Activated naive CD8-positive, alpha-beta T cell treated with anti-CD3 and anti-CD28 coated beads for 36 hours (primary cell): ENCODE data around the gene VDAC1. TPM values are rescaled to one million over a fixed set of nuclear protein-coding genes. Genes with fewer than 3 reads are reported as not detected.
"Not testable (repeated sequence)": the region's sequence is repeated elsewhere in the genome, so short reads cannot be mapped to it uniquely, and the experiment has no call there.

Experiments used
- DNase-seq: peaks from one replicate; pipeline ENCODE4 v3.0.0; 2021
- H3K27ac Mint-ChIP-seq: one replicate; pipeline ENCODE4 v1.8.0; 2022; ENCODE audit warnings: mild to moderate bottlenecking, moderate library complexity, mixed read lengths
- H3K27me3 Mint-ChIP-seq: one replicate; pipeline ENCODE4 v1.8.0; 2022; ENCODE audit warnings: mild to moderate bottlenecking, mixed read lengths
- H3K36me3 Mint-ChIP-seq: one replicate; pipeline ENCODE4 v1.8.0; 2021; ENCODE audit warnings: mild to moderate bottlenecking, mixed read lengths
- H3K4me1 Mint-ChIP-seq: one replicate; pipeline ENCODE4 v1.8.0; 2021; ENCODE audit warnings: mixed read lengths
- H3K4me3 Mint-ChIP-seq: one replicate; pipeline ENCODE4 v1.8.0; 2022; ENCODE audit warnings: mild to moderate bottlenecking, moderate library complexity, mixed read lengths
- H3K9me3 Mint-ChIP-seq: one replicate; pipeline ENCODE4 v1.8.0; 2022; ENCODE audit warnings: mixed read lengths
- total RNA-seq, 2 experiments: library from RNA; stranded (reverse); gene quantifications; one replicate each; pipeline ENCODE4 v1.2.3, GENCODE V29; 2021

The VDAC1 gene
- total RNA-seq, 2 experiments from 2014 or later, result 539 to 540 TPM

DNA sequence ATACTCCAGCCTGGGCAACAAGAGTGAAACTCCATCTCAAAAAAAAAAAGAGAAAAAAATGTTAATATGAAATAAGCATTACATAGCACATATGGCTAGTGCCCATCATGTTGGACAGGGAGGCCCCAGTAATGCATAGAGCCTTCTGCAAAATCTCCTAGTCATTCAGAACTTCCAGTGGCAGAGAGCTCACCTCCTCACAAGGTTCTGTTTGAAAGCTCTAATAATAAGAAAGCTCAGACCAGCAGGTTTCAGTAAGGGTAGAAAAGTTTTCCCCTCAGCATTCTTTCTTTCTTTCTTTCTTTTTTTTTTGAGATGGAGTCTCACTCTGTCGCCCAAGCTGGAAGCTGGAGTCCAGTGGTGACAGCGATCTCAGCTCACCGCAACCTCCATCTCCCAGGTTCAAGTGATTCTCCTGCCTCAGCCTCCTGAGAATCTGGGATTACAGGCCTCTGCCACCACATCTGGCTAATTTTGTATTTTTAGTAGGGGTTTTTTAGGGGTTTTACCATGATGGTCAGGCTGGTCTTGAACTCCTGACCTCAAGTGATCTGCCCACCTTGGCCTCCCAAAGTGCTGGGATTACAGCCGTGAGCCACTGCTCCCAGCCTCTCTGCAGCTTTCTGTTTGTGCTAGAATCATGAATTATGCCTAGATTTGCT lies 25.7 kb upstream of the VDAC1 start:
- H3K36me3 Mint-ChIP-seq, H3K4me1 Mint-ChIP-seq: not testable (repeated sequence)

GRCh38 chr5:134029156-134029555 lies 24.4 kb upstream of the VDAC1 start:
- Mint-ChIP-seq H3K4me1 (no peaks in the 10 kb centered on the region), H3K36me3 (no peaks in the 10 kb centered on the region), H3K4me3 (no peak overlapping the region), H3K9me3 (no peaks in the 10 kb centered on the region), H3K27ac (no peak overlapping the region), H3K27me3 (no peaks in the 10 kb centered on the region)
- DNase-seq, result no peak

More for the DNA sequence above, 25.7 kb upstream of the VDAC1 start:
- DNase-seq, H3K27ac Mint-ChIP-seq, H3K9me3 Mint-ChIP-seq, H3K4me3 Mint-ChIP-seq, H3K27me3 Mint-ChIP-seq: not testable (repeated sequence)

GRCh38 chr5:134028496-134028895 lies 23.7 kb upstream of the VDAC1 start:
- Mint-ChIP-seq H3K9me3 (no peaks in the 10 kb centered on the region), H3K4me3 (no peak overlapping the region), H3K4me1 (no peaks in the 10 kb centered on the region), H3K36me3 (no peaks in the 10 kb centered on the region), H3K27ac (no peak overlapping the region), H3K27me3 (no peaks in the 10 kb centered on the region)
- DNase-seq, result no peak

GRCh38 chr5:134027288-134027615 lies 22.5 kb upstream of the VDAC1 start:
- Mint-ChIP-seq H3K4me3 (no peak overlapping the region), H3K27ac (no peak overlapping the region), H3K27me3 (no peaks in the 10 kb centered on the region), H3K4me1 (peaks cover 2% of the 10 kb centered on the region), H3K36me3 (no peaks in the 10 kb centered on the region), H3K9me3 (no peaks in the 10 kb centered on the region)
- DNase-seq, result no peak

DNA sequence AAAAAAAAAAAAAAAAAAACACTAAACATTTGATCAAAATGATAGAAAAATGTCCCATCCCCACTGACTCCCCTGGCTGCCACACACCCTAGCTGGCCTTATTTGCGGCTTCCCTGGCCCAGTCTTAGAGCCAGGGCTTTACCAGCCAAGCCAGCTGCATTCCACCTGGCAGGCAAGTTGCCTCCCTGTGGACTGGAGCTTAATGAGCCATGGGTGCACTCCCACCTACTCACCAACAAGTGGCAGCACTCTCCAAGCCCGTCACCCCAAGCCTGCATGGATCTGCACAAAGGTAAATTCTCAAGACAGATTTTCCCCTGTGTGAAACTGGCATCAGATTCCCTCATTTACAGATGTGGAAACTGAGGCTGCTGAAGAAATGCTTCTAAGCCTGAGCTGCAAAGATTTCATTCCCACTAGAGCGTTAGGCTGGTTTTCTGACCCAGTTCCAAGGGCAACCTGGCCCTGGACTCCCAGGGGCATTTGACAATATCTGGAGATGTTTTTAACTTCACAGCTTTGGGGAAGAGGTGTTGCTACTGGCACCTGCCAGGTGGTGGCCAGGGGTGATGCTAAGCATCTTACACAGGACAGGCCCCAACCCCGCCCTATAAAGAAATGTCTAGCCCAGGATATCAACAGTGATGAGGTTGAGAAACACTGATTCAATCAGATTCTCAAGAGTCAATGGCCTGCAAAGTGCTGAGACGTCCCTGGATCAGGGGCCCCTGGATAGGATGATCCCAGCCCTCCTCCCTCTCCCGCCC lies 21.9 kb upstream of the VDAC1 start:
- H3K36me3 Mint-ChIP-seq, result no peaks in the 10 kb centered on the region
- H3K27ac Mint-ChIP-seq, result no peak overlapping the region
- peaks cover 5% of the 10 kb centered on the region for H3K4me1 Mint-ChIP-seq
- DNase-seq, result peak; percentile 49
- no peak overlapping the region for H3K4me3 Mint-ChIP-seq
- H3K9me3 Mint-ChIP-seq, result no peaks in the 10 kb centered on the region
- no peaks in the 10 kb centered on the region for H3K27me3 Mint-ChIP-seq

DNA sequence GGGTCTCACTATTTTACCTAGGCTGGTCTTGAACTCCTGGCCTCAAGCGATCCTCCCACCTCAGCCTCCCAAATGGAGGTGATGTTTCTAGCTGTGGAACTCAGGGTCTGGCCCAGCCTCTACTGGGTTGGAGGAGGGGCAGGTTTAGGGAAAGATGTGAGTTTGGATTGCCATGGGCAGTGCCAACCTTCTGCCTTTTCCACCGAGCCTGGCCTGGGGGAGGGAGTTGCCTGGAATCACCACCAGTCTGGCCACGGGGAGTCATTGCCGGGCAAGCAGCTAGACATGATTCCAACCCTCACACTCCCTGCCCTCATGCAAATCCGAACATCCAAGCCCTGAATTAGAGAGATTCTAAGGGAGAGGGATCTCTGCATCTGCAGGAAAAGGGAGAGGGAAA lies 21.0 kb upstream of the VDAC1 start:
- no peaks in the 10 kb centered on the region for H3K9me3 Mint-ChIP-seq
- no peak for DNase-seq
- peaks cover 5% of the 10 kb centered on the region for H3K4me1 Mint-ChIP-seq
- H3K27me3 Mint-ChIP-seq, result no peaks in the 10 kb centered on the region
- H3K4me3 Mint-ChIP-seq, result no peak overlapping the region
- H3K27ac Mint-ChIP-seq, result no peak overlapping the region
- no peaks in the 10 kb centered on the region for H3K36me3 Mint-ChIP-seq

DNA sequence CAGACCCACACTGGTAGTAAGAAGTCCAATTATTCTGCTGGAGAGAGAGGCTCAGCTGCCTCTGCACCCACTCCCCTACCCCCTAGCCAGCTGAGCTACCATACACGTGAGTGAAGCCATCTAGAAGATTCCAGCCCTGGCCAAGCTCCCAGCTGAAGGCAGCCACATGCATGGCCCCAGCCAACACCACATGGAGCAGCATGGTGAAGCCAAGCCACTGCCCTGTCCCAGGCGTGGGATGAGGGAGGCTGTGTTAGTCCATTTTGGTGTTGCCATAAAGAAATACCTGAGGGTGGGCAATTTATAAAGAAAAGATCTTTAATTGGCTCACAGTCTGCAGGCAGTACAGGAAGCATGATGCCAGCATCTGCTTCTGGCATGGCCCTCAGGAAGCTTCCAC lies 20.0 kb upstream of the VDAC1 start:
- H3K4me3 Mint-ChIP-seq, result no peak overlapping the region
- H3K27ac Mint-ChIP-seq, result no peak overlapping the region
- no peaks in the 10 kb centered on the region for H3K27me3 Mint-ChIP-seq
- H3K9me3 Mint-ChIP-seq, result no peaks in the 10 kb centered on the region
- no peak for DNase-seq
- H3K4me1 Mint-ChIP-seq, result peaks cover 5% of the 10 kb centered on the region
- H3K36me3 Mint-ChIP-seq, result no peaks in the 10 kb centered on the region

GRCh38 chr5:134022333-134022732 lies 17.6 kb upstream of the VDAC1 start:
- H3K9me3 Mint-ChIP-seq, result no peaks in the 10 kb centered on the region
- H3K27me3 Mint-ChIP-seq, result no peaks in the 10 kb centered on the region
- peaks cover 5% of the 10 kb centered on the region for H3K4me1 Mint-ChIP-seq
- H3K4me3 Mint-ChIP-seq, result no peak overlapping the region
- no peak overlapping the region for H3K27ac Mint-ChIP-seq
- H3K36me3 Mint-ChIP-seq, result no peaks in the 10 kb centered on the region
- no peak for DNase-seq

DNA sequence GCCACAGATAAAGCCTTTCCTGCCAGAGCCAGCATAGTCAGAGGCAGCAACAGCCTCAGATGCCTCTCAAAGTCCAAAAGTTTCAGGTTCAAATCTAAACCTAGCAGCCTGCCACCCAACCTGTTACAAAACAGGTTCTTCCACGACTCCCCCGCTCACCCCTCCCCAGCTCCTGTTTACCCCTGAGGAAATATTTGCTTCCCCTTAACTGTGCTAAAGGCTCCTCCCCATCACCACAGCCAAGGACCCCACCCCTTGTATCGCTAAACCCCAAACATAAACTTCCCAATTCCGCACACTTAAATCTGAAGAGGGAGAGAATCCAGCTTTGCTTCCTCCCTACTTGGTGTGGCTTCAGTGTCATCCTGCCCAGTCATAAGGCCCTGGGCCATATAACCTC lies 15.4 kb upstream of the VDAC1 start:
- H3K36me3 Mint-ChIP-seq, result no peaks in the 10 kb centered on the region
- no peaks in the 10 kb centered on the region for H3K9me3 Mint-ChIP-seq
- no peak for DNase-seq

DNA sequence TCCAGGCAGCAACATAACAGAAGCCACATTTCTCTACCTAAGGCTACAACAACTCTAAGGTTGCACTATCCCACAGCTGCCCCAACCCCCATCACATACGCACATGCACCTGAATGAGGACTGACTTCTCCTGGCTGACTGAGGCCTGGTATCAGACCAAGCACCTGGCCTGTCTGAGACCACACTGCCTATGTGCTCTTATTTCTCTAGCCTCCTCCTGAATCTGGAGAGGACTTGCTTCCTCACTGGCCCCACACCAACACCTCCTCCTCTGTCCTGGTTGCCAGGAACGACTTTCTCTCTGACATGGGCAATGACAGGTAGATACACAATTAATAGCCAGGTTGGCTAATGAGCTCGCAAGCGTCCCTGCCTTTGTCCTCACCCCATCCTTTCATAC lies 14.9 kb upstream of the VDAC1 start:
- H3K27ac Mint-ChIP-seq, result no peak overlapping the region
- no peak for DNase-seq
- H3K9me3 Mint-ChIP-seq, result no peaks in the 10 kb centered on the region
- no peaks in the 10 kb centered on the region for H3K36me3 Mint-ChIP-seq
- H3K4me1 Mint-ChIP-seq, result peaks cover 5% of the 10 kb centered on the region
- H3K27me3 Mint-ChIP-seq, result no peaks in the 10 kb centered on the region
- H3K4me3 Mint-ChIP-seq, result no peak overlapping the region

More for the DNA sequence above, 15.4 kb upstream of the VDAC1 start:
- no peak overlapping the region for H3K27ac Mint-ChIP-seq
- no peak overlapping the region for H3K4me3 Mint-ChIP-seq
- peaks cover 5% of the 10 kb centered on the region for H3K4me1 Mint-ChIP-seq
- no peaks in the 10 kb centered on the region for H3K27me3 Mint-ChIP-seq

DNA sequence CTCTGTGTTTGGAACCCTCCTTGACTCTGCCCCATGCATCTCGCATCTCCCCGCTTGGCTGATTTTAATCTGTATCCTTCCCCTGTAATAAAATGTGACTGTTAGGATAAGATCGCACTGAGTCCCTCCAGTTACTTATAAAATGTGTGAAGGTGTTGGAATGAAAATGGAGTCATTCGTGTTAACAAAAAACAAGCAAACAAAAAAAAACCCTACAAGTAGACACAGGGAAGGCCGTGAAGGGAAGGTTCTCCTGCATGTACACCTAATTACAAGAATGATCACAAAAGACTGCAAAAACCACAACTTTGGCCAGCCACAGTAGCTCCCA lies 14.2 kb upstream of the VDAC1 start:
- no peak overlapping the region for H3K4me3 Mint-ChIP-seq
- H3K4me1 Mint-ChIP-seq, result peaks cover 5% of the 10 kb centered on the region
- no peaks in the 10 kb centered on the region for H3K27me3 Mint-ChIP-seq
- no peak overlapping the region for H3K27ac Mint-ChIP-seq
- DNase-seq, result no peak
- H3K36me3 Mint-ChIP-seq, result no peaks in the 10 kb centered on the region
- no peaks in the 10 kb centered on the region for H3K9me3 Mint-ChIP-seq

GRCh38 chr5:134018154-134018985 lies 13.6 kb upstream of the VDAC1 start:
- H3K36me3 Mint-ChIP-seq, result no peaks in the 10 kb centered on the region
- H3K27me3 Mint-ChIP-seq, result no peaks in the 10 kb centered on the region
- peaks cover 5% of the 10 kb centered on the region for H3K4me1 Mint-ChIP-seq
- DNase-seq, result no peak
- no peaks in the 10 kb centered on the region for H3K9me3 Mint-ChIP-seq
- no peak overlapping the region for H3K27ac Mint-ChIP-seq
- no peak overlapping the region for H3K4me3 Mint-ChIP-seq

DNA sequence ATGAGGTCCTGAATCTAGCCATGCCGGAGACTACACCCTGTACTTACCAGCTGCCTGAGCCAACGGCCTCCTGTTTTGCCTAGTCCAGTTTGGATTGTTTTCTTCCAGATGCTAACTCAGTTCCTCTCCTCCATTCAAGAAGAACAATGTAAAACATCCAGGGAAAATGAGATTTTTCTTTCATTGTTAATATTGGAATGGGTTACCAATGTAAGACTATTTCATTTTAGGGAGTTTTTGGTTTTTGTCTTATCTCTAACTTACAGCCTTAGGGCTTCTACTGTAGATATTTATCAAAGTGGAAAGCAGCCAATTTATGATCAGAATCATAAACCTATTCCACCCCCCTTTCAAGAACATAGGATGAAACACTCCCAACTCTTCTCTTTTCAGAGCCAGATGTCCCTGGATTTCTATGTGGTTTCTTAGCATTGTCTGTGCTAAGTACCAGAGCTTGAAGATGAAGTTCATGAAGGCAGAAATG lies 3.5 kb upstream of the VDAC1 start:
- H3K4me1 Mint-ChIP-seq, result peaks cover 16% of the 10 kb centered on the region
- peaks cover 7% of the 10 kb centered on the region for H3K27me3 Mint-ChIP-seq
- no peak for DNase-seq
- no peak overlapping the region for H3K27ac Mint-ChIP-seq
- H3K36me3 Mint-ChIP-seq, result peaks cover 21% of the 10 kb centered on the region
- no peak overlapping the region for H3K4me3 Mint-ChIP-seq
- no peaks in the 10 kb centered on the region for H3K9me3 Mint-ChIP-seq

DNA sequence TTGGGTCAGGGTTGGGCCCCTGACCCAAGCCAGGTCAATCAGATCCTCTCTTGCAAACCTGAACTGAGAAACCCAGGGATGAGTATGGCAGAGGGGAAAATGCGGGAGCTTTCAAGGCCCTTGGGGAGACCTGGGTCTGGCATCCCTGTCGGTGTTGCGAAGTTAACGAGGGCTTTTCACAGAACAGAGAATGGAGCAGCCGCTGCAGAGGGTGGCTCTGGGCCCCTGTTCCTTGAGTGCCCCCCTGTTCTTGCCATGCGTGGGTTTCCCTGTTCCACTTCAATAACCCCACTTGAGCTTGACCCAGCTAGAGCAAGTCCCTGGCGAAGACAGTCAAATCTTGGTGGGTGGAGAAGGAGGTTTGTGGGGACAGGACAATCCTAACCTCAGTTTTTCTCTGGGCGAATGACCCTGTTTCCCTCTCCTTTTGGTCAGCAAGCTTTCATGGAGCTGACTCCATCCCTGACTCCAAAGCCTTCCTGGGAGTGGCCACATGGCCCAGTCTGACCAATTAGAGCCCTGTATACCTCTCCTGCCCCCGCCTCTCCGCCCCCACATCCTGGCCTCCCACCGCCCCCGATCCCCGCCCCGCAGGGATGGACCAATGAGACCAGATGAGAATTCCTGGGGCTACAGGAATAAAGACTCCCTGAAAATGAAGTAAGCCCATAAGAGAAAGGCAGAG lies 2.9 kb upstream of the VDAC1 start:
- Mint-ChIP-seq H3K27me3 (peaks cover 7% of the 10 kb centered on the region), H3K4me3 (no peak overlapping the region), H3K27ac (no peak overlapping the region), H3K36me3 (peaks cover 27% of the 10 kb centered on the region), H3K4me1 (peaks cover 16% of the 10 kb centered on the region), H3K9me3 (no peaks in the 10 kb centered on the region)
- no peak for DNase-seq

- Mint-ChIP-seq H3K4me3 (peak overlapping the region; percentile 91), H3K4me1 (peaks cover 30% of the 10 kb centered on the region), H3K9me3 (no peaks in the 10 kb centered on the region), H3K27me3 (no peaks in the 10 kb centered on the region), H3K27ac (peak overlapping the region; percentile 94), H3K36me3 (peaks cover 41% of the 10 kb centered on the region)
- no peak for DNase-seq
Observed at GRCh38 chr5:134006115-134006514, 1.3 kb upstream of the VDAC1 start.
